ENCODE results near the gene CLIP1.
"Not testable (repeated sequence)": the region's sequence is repeated elsewhere in the genome, so short reads cannot be mapped to it uniquely, and the experiment has no call there.

- TF ChIP-seq CTCF (optimal IDR thresholded peaks at IDR 0.05 in 1 of 3, IDR thresholded peaks at IDR 0.05 in 1 of 3, conservative IDR thresholded peaks at IDR 0.05 in 1 of 3; ENCODE audit: extremely low read depth in 1 of 3, insufficient read depth in 2 of 3, low read length in 3 of 3); EZH2 (IDR thresholded peaks at IDR 0.05; ENCODE audit: low read length): not testable (repeated sequence)
Measured at GRCh38 chr12:122356991-122357390, 65.5 kb downstream of the CLIP1 start.
